HG03097 (cell line): ENCODE data around the gene BLOC1S1.

Experiments
- ATAC-seq: cut with Tn5 transposase; IDR thresholded peaks from one replicate; pipeline ENCODE4 v1.9.1; 2021; ENCODE audit not compliant: unreplicated experiment, low FRiP score

BLOC1S1 gene

DNA sequence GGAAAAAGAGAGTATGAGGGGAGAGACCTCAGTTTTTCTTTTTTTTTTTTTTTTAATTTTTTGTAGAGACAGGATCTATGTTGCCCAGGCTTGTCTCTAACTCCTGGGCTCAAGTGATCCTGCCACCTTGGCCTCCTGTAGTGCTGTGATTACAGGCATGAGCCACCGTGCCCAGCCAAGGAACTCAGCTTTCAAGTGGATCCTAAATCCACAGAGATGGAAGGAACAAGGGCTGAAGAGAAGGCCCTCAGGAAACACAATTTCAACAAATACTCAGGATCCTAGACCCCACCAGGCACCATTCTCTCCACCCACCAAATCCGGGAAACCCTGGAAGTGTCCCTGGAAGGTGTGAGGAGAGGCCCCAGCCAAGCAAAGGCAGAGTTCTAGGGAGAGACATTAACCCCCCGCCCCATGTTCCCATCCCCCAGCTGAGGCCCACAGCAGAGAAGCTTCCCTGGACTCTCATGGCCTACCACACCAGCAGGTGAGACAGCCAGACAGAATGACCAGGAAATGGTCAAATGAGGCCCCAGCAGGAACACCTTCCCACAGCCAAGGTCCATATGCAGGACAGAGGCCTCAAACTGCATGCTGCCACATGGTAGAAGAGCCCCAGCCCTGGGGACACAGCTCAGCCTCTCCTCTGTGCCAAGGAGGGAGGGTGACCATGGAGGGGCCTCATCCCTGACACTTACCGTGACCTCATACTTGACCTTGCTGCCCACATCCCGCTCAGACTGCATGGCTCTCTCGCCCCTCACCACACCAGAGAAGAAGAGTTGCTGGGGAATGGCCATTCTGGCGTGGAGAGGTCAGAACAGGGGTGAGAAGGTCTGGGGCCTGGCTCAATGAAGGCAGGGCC lies 22.3 kb upstream of the BLOC1S1 start:
- ATAC-seq = no peak

DNA sequence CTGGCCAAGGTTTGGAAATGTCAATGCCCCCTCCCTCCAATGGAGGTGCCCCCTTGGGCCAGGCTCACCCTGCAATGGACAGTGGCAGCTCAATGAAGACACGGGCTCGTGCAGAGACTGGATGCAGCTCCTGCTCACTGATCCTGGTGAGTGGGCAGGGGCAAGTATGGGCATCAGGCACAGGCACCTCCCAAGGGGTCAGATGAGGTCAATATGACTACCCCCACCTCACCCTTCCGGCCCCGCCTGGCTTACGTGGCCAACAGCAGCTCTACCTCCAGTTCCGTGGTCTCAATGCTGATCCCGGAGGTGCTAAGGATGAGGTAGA lies 21.7 kb upstream of the BLOC1S1 start:
- no peak for ATAC-seq

DNA sequence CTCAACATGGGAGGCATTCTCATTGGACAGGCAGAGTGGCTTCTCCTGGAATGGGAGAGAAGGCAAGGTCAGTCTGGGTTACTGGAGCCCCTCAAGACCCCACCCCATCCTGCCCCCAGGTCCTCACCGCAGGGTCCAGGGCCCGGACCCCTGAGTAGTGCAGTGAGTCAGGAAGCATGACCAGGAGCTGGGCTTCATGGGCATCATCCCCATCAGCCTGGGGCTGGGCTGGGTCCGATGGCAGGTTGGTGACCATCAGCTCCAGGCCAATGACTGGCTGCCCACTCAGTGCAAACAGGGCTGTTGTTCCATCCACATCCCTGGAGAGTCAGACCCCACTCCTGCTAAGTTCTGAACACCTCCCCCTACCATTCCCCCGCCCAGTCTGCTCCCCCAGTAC lies 21.2 kb upstream of the BLOC1S1 start:
- ATAC-seq = no peak

DNA sequence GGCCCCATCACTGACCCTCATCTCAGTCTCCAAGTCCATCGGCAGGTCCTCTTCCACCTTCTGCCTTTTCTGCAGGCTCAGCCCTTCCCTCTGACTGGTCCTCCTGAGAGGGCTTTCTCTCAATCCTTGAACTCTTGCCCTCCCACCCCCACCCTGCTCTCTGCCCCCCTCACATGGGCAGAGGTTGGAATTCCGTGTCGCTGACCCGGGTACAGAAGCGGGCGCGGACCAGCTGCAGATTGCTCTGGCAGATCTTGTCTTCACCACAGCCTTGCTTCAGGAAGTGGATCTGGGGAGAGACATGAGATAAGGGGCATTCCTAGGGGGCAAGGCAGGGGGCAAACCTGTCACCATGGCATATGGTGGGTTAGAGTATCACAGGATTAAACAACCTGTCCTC lies 20.5 kb upstream of the BLOC1S1 start:
- ATAC-seq = no peak

DNA sequence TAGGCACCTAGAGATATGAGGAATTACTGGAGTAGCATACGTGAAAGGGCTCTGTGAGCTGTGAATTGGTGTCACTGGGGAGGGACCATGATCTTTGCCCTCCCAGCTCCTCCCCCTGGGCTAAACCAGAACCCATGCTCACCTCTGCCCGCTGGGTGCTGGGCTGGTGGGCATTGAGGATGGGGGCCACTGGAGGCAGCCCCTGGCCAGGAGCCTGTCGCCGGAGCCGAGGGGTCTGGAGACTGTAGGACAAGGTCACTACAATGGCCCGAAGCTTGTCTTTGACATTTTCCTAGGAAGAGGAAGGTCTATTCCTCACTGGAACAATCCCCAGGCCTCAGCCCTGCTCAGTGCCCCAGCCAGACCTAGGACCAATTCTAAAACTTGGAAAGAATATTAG lies 19.7 kb upstream of the BLOC1S1 start:
- no peak for ATAC-seq

DNA sequence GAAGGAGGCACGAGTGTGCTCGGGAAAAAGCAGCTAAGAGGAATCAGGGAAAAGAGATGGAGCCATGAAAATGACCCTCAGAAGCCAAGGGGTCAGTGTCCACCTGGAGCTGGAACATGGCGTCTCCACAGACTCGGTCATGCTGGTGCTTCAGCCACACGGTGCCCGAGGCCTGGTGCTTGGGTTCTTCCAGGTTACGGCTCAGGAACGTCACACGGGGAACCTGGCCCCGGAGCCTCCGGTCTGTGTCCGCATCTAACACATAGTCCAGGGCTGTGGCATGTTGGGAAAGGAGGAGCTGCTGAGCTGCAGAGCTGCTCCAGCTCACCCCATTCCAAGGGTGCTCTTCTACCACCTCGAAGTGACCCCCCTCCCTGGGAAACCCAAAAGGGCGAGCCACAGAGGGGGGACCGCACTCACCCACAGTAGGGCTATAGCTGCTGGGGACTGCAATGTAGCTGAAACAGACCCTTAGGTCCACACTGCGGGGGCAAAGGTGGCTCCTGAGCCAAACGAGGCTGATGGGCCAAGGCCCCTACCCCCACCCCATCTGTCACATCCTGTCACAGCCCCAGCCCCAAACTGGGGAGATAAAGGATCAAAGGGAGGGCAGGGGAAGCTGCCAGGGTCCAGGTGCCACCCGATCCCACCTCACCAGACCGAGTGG lies 18.9 kb upstream of the BLOC1S1 start:
- no peak for ATAC-seq

DNA sequence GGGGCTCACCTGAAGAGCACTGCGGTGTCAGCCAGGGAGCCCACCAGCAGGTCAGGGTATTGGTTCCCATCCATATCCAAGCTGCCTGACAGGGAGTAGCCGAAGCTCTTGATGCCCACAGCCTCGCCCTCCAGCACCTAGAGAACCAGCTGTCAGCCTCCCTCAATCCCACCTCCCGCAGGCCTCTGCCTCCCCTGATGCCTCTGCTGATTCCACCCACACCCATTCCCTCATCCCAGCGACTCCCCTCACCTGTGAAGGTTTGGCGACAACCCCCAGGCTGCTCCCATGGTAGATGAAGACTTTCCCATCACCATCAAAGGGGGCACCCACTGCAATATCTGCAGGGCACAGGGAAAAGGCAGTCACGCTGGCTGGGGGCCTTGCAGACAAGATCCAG lies 18.2 kb upstream of the BLOC1S1 start:
- ATAC-seq = no peak

DNA sequence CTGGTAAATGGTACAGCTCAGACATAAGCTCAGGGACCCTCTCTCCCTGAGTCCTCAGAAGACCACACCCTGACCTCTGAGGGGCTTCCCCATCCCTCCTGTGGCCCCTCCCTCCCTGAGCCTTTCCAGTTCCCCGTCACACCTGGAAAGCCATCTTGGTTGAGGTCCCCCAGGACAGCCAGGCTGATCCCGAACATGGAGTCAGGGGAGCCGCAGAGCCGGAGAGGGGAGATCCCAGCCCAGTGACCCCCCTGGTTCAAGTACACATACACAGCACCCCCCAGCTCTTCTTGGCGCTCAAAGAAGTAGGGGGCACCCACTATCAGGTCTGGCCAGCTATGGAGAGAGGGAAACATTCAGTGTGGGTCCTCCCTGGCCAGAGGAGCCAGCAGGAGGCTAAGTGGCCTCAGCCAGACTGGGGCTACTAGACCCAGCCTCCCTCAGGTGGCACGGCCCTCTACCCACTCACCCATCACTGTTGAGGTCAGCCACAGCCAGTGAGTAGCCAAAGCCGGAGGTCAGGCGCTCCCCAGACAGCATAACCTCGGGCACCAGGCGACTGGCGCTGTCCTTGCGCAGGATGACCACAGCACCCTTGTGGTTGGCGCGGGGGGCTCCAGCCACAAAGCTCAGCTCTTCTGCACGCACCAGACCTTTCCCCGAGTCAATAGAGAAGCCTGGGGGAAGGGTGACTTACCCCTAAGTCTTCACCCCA lies 17.4 kb upstream of the BLOC1S1 start:
- no peak for ATAC-seq

DNA sequence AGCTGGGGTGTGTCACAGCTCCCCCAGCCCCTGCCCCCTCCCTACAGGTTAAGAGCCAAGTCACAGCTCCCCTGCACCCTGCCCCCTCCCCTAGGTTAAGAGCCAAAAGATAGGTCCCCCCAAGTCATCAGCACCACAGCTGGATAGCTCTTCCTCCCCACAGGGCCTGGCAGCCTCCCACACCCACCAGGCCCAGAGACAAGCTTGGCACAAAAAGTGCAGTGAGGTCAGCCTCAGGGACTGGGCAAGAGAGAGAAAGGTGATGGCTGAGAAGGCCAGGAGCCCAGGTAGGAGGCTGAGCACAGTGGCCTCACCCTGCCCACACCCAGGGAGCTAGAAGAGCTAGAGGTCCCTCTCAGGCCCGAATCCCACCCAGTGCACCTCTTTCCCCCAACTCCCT lies 16.9 kb upstream of the BLOC1S1 start:
- ATAC-seq = no peak

DNA sequence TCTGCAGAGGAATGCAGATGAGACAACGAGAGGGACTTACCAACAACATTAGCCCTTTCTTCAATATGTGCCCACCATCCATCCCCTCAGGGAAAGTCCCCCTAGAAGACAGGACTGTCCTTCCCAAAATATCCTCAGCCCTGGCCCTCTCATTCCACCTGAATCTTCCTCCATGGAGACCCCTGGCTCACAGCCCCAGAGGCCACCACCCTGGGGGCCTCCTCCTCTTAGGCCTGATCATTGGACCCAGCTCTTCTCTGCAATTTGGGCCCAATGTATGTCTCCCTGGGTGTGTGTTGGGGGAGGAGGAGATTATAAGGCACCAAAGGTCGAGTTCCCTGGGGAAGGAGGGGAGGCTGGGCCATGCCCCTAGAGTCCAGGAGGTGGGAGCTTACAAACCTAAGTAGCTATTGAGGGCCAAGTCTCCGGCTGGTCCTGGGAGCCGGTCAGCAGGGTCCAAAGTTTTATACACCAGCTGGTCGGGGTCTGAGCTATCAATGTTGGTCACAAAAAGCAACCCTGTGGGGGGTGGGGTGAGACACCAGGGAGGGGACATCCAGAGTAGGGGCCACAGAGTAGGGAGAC lies 16.3 kb upstream of the BLOC1S1 start:
- no peak for ATAC-seq

DNA sequence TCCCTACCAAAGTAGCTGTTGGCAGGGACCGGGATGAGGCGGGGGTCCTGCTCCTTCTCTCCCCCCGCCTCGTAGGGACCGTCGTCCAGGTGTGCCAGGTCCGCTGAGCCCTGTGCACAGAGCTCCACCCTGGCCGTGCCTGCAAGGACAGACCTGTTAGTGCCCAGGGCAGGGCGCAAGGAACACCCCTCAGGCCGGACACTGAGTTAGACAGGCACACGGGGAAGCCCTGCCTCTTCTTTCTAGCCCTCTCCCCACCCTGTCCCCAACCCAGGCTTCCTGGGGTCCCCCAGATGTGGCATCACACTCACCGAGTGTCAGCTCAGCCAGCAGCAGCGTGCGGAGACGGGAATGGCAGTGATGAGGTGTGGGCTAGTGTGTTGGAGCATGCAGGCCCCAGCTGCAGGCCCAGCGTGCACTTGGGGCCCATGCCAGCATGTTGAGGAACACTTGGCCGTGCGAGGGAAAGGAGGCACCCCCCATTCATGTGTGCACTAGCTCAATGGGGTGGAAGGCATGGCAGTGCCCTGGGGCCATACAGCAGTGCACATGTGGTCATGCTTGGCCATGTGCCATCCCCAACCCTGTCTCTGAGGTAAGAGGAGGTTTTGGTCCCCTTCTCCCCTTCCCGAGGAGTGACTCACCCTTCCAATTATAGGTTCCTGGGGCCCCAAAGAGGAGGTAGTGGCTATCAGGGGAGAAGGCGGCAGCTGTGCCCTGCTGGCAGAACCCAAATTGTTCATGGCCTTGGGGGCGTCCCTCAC lies 15.4 kb upstream of the BLOC1S1 start:
- no peak for ATAC-seq

DNA sequence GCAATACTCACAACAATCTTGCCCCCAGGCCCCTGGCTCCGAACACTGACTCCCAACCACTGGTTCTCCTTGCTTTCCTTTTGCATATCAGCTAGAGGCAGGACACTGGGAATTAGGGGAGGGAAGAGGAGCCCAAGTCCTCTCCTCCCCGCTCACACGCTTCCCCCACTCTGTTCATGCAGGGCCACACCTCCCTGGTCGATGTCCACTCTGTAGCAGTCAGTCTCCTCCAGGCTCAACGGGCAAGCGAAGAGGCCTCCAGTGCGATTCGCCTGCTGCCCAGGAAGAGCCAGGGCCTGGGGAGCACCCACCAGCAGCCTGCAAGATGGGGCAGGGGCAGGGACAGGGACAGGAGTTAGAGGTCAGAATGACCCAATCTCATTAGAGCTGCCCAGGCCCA lies 13.0 kb upstream of the BLOC1S1 start:
- ATAC-seq = no peak

DNA sequence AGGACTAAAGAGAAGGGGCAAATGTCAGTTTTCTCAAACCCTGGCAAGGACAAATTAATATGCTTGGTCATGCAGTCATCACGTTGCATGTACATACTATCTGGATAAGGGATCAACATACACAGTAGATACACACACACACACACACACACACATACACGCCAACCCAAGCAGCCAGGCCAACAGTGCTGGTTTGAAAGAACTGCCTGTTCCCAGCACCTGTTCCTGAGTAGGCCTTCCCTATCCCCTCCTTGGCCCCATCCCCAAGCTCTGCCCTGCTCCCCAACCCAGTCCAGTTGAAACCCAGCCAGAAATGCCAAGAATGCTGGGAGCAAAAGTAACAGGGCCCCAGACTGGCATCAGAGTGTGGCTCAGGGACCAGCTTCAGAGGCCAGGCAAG lies 12.6 kb upstream of the BLOC1S1 start:
- ATAC-seq = no peak

DNA sequence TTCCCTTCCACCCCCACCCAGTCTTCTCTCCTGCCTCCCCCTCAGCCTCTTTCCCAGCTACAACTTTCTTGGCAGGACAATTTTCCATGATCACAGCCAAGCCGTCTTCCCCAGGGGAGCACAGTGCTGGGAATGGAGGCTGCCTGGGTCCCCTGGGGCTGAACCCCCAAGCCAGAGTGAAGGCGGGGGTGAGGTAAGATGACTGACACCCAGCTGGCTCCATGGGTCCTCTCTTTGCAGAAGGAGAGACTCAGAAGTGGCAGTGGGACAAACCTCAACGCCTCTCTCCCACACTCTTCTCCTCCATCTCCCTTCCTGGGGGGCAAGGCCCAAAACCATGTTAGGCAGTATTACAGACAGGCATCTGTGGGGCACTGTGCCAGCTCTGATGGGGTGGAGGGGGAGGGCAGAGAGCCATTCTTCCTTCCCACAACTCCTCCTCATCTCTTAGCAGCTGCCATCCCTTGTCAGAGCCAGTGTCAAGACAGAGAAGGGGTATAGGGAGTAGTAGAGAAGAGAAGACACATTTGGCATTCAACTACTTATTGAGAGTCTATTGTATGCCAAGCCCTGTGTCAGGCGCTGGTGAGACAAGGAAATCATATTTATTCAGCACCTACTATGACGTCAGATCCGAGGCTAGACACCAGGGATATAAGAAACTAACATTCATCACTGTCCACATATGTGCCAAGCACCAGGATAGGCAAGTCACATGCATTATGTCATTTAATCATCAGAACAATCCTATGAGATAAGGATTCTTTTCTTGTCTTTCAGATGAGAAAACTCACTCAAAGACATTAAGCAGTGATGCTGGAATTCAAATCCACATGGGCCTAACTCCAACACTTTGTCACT lies 11.7 kb upstream of the BLOC1S1 start:
- ATAC-seq = no peak

DNA sequence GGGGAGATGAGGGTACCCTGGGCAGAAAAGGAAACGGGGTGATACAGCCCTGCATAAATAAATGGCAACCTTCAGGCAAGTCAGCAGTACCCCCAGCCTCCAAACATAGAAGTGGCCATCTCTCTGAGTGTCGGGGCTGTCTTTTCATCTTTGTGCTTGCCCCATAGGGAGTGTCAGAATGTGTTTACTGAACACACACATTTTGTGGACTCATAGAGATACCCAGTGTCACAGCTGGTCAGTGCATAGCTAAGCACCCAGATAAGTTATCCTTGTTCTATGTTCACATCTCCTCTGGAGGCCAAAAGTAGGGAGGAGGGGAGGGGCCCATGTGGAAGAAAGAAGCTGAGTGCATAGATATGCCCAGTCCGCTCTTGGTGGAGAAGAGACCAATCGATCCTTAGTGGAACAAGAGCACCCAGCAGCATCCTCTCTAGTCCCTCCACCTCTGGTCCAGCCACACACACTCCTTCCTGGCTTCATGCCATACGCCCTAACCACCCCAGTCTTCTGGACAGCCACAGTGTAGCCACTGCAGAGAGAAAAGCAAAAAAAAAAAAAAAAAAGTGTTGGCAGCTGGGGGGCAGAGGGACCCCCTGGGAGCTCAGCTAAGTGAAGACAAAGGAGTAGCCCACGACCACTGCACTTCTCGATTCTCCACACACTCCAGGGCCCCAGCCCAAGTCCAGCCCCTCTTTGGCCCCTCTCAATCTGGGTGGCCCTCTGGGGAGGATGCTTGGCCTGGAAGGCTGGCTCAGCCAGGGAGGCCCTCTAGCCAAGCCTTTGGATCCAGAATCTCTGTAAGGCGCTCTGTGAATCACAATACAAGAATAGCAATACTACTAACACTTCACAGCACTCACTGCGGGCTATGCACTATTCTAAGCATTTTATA lies 10.8 kb upstream of the BLOC1S1 start:
- no peak for ATAC-seq

DNA sequence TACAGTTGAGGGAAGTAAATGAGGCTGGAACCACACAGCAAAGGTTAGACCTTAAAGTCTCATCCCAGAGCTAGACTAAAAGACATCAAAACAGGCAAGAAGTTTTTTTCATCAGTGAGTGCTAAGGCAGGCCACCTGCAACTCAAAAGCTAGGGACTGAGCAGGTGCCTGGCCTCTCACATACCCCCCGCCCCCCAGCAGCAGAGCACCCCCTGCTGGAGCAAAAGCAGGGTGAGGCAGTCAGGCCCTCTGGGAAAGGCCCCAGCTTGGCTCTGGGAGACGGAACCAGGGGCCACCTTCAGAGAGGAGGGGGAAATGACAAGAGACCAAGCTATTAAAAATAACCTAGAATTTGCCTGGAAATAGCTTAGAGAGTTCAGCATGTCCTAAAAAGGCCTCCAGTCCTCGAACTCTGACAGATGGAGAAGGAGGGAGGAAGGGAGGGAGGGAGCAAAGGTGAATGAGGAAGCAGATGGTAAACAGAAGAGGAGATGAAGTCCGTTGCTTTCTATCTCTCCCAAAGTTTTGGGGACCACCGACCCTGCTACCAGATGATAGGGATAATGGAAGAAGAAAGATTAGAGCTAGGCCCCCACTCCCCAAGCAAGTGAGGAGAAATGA lies 10.0 kb upstream of the BLOC1S1 start:
- ATAC-seq = no peak

DNA sequence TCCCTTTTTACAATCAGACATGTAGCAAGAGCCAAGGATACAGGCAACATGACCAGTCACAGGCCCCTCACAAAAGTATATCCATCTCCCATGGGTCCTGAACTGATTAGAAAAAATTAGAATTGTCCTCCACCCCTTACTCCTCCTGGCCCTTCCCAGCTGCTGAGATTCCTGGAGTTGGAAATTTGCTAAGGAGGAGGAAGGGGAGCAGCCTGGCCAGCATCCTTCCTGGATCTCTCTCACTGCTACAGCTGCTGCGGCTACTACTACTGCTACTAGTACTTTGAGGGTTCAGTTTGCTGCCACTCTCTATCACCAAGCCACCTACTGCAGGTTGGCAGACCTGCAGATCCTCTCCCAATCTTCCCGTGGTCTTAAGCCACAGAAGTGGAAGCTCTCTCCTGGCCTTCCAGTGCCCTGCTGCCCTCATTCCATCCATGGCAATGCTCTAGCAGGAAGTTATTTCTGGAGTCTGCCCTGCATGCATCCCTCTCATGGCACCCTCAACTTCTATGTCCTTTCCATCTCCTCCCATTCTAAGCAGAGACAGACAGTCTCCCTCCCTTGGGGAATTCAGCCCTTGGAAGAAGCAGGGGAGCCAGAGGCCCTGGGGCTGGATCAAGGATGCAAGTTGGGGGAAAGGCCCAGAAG lies 9.2 kb upstream of the BLOC1S1 start:
- ATAC-seq = no peak

DNA sequence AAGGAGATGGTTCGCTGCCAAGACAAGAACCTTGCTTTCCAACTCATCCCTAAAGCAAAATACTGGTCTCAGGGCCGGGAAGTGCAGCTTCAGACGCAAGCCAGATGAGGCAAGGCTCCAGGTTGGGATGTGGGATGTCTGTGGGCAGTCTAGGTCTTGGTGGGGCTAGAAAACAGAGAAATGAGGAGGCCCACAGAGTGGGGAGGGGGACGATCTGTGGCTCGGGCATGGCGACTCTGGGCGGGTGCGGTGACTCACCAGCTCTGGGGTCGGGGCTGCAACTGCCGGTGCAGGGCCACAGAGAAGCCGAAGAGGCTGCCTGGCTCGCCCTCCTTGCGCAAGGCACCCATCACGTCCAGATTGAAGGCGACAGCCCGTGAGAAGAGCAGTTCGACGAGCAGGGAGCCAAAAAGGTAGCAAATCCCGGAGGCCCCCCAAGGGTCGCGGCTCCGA lies 8.6 kb upstream of the BLOC1S1 start:
- ATAC-seq = no peak
